ENCODE results near the gene UTP14A.

UTP14A gene

GRCh38 chrX:129958814-129959492 is 53.0 kb downstream of the UTP14A start:
- Histone ChIP-seq H3K4me3 (ENCODE audit: severe bottlenecking) (no peak overlapping the region), H3K27me3 (ENCODE audit: insufficient read depth, poor library complexity, severe bottlenecking) (no peaks in the 10 kb centered on the region)
- ATAC-seq (ENCODE audit: low read depth) = no peak

GRCh38 chrX:129959493-129959832 is 53.5 kb downstream of the UTP14A start:
- Histone ChIP-seq H3K36me3 (ENCODE audit: low read depth) (no peaks in the 10 kb centered on the region), H3K9me3 (ENCODE audit: severe bottlenecking) (no peaks in the 10 kb centered on the region), H3K27ac (ENCODE audit: poor library complexity, severe bottlenecking) (no peak overlapping the region), H3K4me3 (ENCODE audit: severe bottlenecking) (no peak overlapping the region), H3K4me1 (ENCODE audit: insufficient read depth, poor library complexity, severe bottlenecking) (no peaks in the 10 kb centered on the region), H3K27me3 (ENCODE audit: insufficient read depth, poor library complexity, severe bottlenecking) (no peaks in the 10 kb centered on the region)
- no peak for DNase-seq (ENCODE audit: low spot score)
- peak; percentile 65 for ATAC-seq (ENCODE audit: low read depth)
- no peak for TF ChIP-seq CTCF (IDR thresholded peaks at IDR 0.05; ENCODE audit: poor library complexity, severe bottlenecking)

More at GRCh38 chrX:129958814-129959492, 53.0 kb downstream of the UTP14A start:
- no peaks in the 10 kb centered on the region for H3K9me3 ChIP-seq (ENCODE audit: severe bottlenecking)
- DNase-seq (ENCODE audit: low spot score) = no peak
- H3K4me1 ChIP-seq (ENCODE audit: insufficient read depth, poor library complexity, severe bottlenecking) = no peaks in the 10 kb centered on the region
- no peak overlapping the region for H3K27ac ChIP-seq (ENCODE audit: poor library complexity, severe bottlenecking)
- no peaks in the 10 kb centered on the region for H3K36me3 ChIP-seq (ENCODE audit: low read depth)
- no peak for TF ChIP-seq CTCF (IDR thresholded peaks at IDR 0.05; ENCODE audit: poor library complexity, severe bottlenecking)

- Histone ChIP-seq H3K9me3 (ENCODE audit: severe bottlenecking) (no peaks in the 10 kb centered on the region), H3K27ac (ENCODE audit: poor library complexity, severe bottlenecking) (no peak overlapping the region), H3K36me3 (ENCODE audit: low read depth) (no peaks in the 10 kb centered on the region), H3K4me3 (ENCODE audit: severe bottlenecking) (no peak overlapping the region), H3K4me1 (ENCODE audit: insufficient read depth, poor library complexity, severe bottlenecking) (no peaks in the 10 kb centered on the region), H3K27me3 (ENCODE audit: insufficient read depth, poor library complexity, severe bottlenecking) (no peaks in the 10 kb centered on the region)
- DNase-seq (ENCODE audit: low spot score) (no peak), ATAC-seq (ENCODE audit: low read depth) (peak; percentile 78)
- no peak for TF ChIP-seq CTCF (IDR thresholded peaks at IDR 0.05; ENCODE audit: poor library complexity, severe bottlenecking)
Observed at GRCh38 chrX:129961180-129962083, 55.5 kb downstream of the UTP14A start.

DNA sequence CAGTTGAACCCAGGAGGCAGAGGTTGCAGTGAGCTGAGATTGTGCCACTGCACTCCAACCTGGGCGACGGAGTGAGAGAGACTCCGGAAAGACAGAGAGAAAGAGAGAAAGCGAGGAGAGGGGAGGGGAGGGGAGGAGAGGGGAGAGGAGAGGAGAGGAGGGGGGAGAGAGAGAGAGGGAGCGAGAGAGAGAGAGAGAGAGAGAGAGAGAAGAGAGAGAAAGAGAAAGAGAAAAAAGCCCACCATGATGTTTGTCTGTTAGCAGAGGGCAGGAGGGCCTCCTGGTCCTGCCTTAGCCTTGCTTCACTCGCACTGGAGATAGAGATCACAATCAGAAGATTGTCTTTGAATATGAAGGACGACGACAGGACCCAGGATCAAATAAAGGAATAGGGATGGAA is 57.8 kb downstream of the UTP14A start:
- Histone ChIP-seq H3K9me3 (ENCODE audit: severe bottlenecking) (no peaks in the 10 kb centered on the region), H3K27me3 (ENCODE audit: insufficient read depth, poor library complexity, severe bottlenecking) (no peaks in the 10 kb centered on the region), H3K36me3 (ENCODE audit: low read depth) (no peaks in the 10 kb centered on the region), H3K4me1 (ENCODE audit: insufficient read depth, poor library complexity, severe bottlenecking) (no peaks in the 10 kb centered on the region), H3K27ac (ENCODE audit: poor library complexity, severe bottlenecking) (no peak overlapping the region), H3K4me3 (ENCODE audit: severe bottlenecking) (no peak overlapping the region)
- no peak for DNase-seq (ENCODE audit: low spot score)
- no peak for ATAC-seq (ENCODE audit: low read depth)
- TF ChIP-seq CTCF (IDR thresholded peaks at IDR 0.05; ENCODE audit: poor library complexity, severe bottlenecking) = no peak
